MM.1S (cell line): ENCODE measurements around the gene MANSC4.

Source experiments
- CTCF ChIP-seq: fragments of 300-600 bp; sonication (generic); IDR thresholded peaks from 2 replicates; pipeline ENCODE4 v1.5.1; 2016; ENCODE audit warnings: antibody characterized with exemption, low read length, mixed read lengths
- EZH2 ChIP-seq: fragments of 300-600 bp; sonication (generic); optimal IDR thresholded peaks from 2 replicates; pipeline ENCODE3; 2017; ENCODE audit warnings: low read depth, mild to moderate bottlenecking, antibody characterized with exemption, low read length, mixed read lengths

GRCh38 chr12:27777141-27777540 lies 2.9 kb downstream of the MANSC4 start:
- TF ChIP-seq CTCF, result no peak
- no peak for TF ChIP-seq EZH2
